ES-I3 (cell line): ENCODE data around the gene REEP6.
A peak's percentile ranks its signal among the peaks of the same experiment; 100 is the strongest.

Source experiments
- H3K36me3 ChIP-seq: 2 replicates; pipeline ENCODE4 v1.6.1; 2013; ENCODE audit warnings: mild to moderate bottlenecking, low read length, control low read depth, moderate library complexity; ENCODE audit not compliant: insufficient read depth
- H3K4me1 ChIP-seq: 2 replicates; pipeline ENCODE4 v1.6.1; 2013; ENCODE audit warnings: mild to moderate bottlenecking, control low read depth, low read length; ENCODE audit not compliant: insufficient read depth
- H3K9ac ChIP-seq: 2 replicates; pipeline ENCODE4 v1.6.1; 2013; ENCODE audit warnings: low read depth, mild to moderate bottlenecking, low read length, moderate library complexity
- H3K9me3 ChIP-seq: 2 replicates; pipeline ENCODE4 v1.6.1; 2013; ENCODE audit warnings: mild to moderate bottlenecking, low read length, moderate library complexity; ENCODE audit not compliant: control insufficient read depth, insufficient read depth

The REEP6 gene

DNA sequence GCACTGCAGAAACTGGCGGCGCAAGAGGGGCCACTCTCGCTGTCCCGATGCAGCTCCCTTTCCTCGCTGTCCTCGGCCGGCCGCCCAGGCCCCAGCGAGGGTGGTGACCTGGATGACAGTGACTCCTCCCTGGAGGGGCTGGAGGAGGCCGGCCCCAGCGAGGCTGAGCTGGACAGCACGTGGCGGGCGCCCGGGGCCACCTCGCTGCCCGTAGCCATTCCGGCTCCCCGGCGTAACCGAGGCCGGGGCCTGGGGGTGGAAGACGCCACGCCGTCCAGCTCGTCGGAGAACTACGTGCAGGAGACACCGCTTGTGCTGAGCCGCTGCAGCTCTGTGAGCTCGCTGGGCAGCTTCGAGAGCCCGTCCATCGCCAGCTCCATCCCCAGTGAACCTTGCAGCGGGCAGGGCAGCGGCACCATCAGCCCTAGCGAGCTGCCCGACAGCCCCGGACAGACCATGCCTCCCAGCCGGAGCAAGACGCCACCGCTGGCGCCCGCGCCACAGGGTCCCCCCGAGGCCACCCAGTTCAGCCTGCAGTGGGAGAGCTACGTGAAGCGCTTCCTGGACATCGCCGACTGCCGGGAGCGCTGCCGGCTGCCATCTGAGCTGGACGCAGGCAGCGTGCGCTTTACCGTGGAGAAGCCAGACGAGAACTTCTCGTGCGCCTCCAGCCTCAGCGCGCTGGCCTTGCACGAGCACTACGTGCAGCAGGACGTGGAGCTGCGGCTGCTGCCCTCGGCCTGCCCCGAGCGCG, 24.3 kb upstream of the REEP6 start:
- Histone ChIP-seq H3K9ac (no peak overlapping the region; the same call in 1 of the 2 replicates), H3K4me1 (no peaks in the 10 kb centered on the region; the same call in 1 of the 2 replicates), H3K9me3 (no peaks in the 10 kb centered on the region), H3K36me3 (no peaks in the 10 kb centered on the region)

DNA sequence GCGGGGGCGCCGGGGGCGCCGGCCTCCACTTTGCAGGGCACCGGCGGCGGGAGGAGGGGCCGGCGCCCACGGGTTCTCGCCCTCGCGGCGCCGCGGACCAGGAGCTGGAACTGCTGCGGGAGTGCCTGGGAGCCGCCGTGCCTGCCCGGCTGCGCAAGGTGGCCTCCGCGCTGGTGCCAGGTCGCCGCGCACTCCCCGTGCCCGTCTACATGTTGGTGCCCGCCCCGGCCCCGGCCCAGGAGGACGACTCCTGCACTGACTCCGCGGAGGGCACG, 23.8 kb upstream of the REEP6 start:
- Histone ChIP-seq H3K4me1 (no peaks in the 10 kb centered on the region; the same call in 1 of the 2 replicates), H3K9me3 (no peaks in the 10 kb centered on the region)

GRCh38 chr19:1467490-1468273, 23.3 kb upstream of the REEP6 start:
- Histone ChIP-seq H3K9ac (no peak overlapping the region), H3K4me1 (no peaks in the 10 kb centered on the region; the same call in 1 of the 2 replicates), H3K36me3 (no peaks in the 10 kb centered on the region), H3K9me3 (no peaks in the 10 kb centered on the region)

More for the DNA sequence above, 23.8 kb upstream of the REEP6 start:
- H3K9ac ChIP-seq = no peak overlapping the region
- no peaks in the 10 kb centered on the region for H3K36me3 ChIP-seq

DNA sequence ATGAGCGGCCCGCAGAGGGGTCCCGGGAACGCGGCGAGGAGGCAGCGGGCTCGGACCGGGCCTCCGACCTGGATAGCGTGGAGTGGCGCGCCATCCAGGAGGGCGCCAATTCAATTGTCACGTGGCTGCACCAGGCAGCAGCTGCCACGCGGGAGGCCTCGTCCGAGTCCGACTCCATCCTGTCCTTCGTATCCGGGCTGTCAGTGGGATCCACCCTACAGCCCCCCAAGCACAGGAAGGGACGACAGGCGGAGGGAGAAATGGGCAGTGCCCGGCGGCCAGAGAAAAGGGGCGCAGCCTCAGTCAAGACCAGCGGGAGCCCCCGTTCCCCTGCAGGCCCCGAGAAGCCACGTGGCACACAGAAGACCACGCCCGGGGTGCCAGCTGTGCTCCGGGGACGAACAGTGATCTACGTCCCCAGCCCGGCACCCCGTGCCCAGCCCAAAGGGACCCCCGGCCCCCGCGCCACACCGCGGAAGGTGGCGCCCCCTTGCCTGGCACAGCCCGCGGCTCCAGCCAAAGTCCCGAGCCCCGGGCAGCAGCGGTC, 22.6 kb upstream of the REEP6 start:
- Histone ChIP-seq H3K9me3 (no peaks in the 10 kb centered on the region), H3K9ac (no peak overlapping the region), H3K36me3 (no peaks in the 10 kb centered on the region), H3K4me1 (no peaks in the 10 kb centered on the region; the same call in 1 of the 2 replicates)

DNA sequence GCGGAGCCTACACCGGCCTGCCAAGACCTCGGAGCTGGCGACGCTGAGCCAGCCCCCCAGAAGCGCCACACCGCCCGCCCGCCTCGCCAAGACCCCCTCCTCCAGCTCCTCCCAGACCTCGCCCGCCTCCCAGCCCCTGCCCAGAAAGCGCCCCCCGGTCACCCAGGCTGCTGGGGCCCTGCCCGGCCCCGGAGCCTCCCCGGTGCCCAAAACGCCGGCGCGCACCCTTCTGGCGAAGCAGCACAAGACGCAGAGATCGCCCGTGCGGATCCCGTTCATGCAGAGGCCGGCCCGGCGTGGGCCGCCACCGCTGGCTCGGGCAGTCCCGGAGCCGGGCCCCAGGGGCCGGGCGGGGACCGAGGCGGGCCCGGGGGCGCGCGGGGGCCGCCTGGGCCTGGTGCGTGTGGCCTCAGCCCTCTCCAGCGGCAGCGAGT, 22.1 kb upstream of the REEP6 start:
- Histone ChIP-seq H3K9me3 (no peaks in the 10 kb centered on the region), H3K9ac (peak overlapping the region; percentile 15; the same call in 1 of the 2 replicates), H3K36me3 (no peaks in the 10 kb centered on the region), H3K4me1 (no peaks in the 10 kb centered on the region; the same call in 1 of the 2 replicates)

DNA sequence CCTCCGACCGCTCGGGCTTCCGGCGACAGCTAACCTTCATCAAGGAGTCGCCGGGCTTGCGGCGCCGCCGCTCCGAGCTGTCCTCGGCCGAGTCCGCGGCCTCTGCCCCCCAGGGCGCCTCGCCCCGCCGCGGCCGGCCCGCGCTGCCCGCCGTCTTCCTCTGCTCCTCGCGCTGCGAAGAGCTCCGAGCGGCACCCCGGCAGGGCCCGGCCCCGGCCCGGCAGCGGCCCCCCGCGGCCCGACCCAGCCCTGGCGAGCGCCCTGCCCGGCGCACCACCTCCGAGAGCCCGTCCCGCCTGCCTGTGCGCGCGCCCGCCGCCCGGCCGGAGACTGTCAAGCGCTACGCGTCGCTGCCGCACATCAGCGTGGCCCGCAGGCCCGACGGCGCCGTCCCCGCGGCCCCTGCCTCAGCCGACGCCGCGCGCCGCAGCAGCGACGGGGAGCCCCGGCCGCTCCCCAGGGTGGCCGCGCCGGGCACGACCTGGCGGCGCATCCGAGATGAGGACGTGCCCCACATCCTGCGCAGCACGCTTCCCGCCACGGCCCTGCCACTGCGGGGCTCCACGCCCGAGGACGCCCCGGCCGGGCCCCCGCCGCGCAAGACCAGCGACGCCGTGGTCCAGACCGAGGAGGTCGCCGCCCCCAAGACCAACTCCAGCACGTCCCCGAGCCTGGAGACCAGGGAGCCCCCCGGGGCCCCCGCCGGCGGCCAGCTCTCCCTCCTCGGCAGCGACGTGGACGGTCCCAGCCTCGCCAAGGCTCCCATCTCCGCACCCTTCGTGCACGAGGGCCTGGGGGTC, 21.5 kb upstream of the REEP6 start:
- H3K4me1 ChIP-seq = no peaks in the 10 kb centered on the region; the same call in 1 of the 2 replicates
- peak overlapping the region; percentile 46 for H3K9ac ChIP-seq
- no peaks in the 10 kb centered on the region for H3K9me3 ChIP-seq
- no peaks in the 10 kb centered on the region for H3K36me3 ChIP-seq

DNA sequence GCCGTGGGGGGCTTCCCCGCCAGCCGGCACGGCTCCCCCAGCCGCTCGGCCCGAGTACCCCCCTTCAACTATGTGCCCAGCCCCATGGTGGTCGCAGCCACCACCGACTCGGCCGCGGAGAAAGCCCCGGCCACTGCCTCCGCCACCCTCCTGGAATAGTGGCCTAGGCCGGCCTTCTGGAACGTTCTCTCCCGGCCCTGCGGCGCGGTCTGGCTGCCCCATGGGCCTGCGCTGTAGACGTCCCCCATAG, 21.0 kb upstream of the REEP6 start:
- no peaks in the 10 kb centered on the region for H3K36me3 ChIP-seq
- no peaks in the 10 kb centered on the region; the same call in 1 of the 2 replicates for H3K4me1 ChIP-seq
- H3K9ac ChIP-seq = peak overlapping the region; percentile 46
- H3K9me3 ChIP-seq = no peaks in the 10 kb centered on the region

- no peaks in the 10 kb centered on the region for H3K9me3 ChIP-seq
- H3K9ac ChIP-seq = peak overlapping the region; percentile 46
- no peaks in the 10 kb centered on the region for H3K36me3 ChIP-seq
- no peaks in the 10 kb centered on the region; the same call in 1 of the 2 replicates for H3K4me1 ChIP-seq
These were observed 20.5 kb upstream of the REEP6 start for GRCh38 chr19:1470305-1471009.

GRCh38 chr19:1471010-1471514, 19.9 kb upstream of the REEP6 start:
- no peaks in the 10 kb centered on the region for H3K36me3 ChIP-seq
- H3K9ac ChIP-seq = peak overlapping the region; percentile 46; the same call in 1 of the 2 replicates
- no peaks in the 10 kb centered on the region; the same call in 1 of the 2 replicates for H3K4me1 ChIP-seq
- no peaks in the 10 kb centered on the region for H3K9me3 ChIP-seq

DNA sequence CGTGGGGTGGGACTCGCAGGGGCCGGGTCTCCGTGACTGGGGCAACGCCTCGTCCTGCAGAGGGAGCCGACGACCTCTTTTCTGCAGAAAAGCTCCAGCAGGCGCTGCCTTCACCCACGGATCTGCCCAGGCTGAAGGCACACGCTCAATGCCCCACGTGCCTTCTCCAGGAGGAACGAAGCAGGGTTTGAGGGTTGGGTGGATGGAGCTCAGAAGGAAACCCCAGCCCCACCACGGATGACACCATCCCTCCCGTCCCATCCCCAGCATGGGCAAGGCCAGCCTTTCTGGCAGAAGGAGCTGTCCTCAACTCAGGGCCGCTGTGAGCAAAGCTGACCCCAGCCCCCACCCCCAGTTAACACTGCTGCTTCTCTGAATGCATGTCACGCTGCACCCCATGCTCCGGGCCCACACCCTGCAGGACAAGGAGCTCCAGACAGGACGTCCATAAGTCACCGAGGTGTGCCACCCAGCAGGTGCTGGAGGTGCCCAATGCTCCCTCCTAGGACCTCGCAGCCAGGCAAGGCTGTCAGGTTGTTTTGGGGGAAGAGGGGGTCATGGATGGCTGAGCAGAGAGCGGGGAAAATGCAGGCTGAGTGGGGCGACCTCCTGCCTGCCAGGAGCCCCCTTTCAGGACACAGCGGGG, 19.3 kb upstream of the REEP6 start:
- H3K9me3 ChIP-seq = no peaks in the 10 kb centered on the region
- no peak overlapping the region; the same call in 1 of the 2 replicates for H3K9ac ChIP-seq
- no peaks in the 10 kb centered on the region for H3K36me3 ChIP-seq
- H3K4me1 ChIP-seq = no peaks in the 10 kb centered on the region; the same call in 1 of the 2 replicates

DNA sequence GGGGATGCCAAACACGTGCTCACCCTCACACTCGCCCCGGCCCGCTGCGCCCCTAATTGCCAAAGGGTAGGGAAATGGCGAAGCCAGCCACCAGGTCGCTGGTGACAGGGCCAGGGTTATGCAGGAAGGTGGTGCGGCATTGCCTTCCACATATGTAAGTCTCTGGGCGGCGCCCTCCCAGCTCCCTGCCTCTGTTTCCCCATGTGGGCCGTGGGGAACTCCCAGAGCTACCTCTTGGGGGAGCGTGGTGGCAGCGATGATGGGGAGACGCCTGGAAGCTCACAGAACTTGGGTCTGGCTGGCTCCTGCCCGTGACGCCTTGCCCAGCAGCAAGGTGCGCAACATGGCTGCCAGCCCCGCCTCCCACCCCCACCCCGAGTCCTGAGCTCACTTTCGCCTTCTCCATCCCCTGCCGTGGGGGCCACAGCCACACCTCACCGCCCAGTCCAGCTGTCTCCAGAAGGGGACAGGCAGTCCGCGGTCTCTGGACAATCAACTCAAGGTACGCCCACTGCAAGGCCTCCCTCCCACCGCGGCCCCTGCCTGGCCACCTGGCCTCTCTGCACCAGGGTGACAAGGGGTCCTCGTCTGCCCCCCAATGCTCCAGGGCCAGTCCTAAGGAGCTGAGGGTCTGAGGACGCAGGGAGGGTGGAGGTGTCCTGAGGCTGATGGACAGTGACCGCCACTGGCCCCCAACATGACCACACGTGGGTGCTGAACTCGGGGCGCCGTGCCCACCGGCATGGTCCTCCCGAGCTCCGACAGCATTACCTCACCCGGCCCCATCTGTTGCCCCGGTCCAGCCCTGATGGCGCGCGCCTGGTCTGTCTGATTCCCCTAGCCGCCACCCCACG, 18.5 kb upstream of the REEP6 start:
- Histone ChIP-seq H3K36me3 (peaks cover 3% of the 10 kb centered on the region), H3K9ac (no peak overlapping the region), H3K4me1 (no peaks in the 10 kb centered on the region; the same call in 1 of the 2 replicates), H3K9me3 (no peaks in the 10 kb centered on the region)

- Histone ChIP-seq H3K9me3 (no peaks in the 10 kb centered on the region), H3K36me3 (peaks cover 4% of the 10 kb centered on the region), H3K9ac (no peak overlapping the region), H3K4me1 (no peaks in the 10 kb centered on the region; the same call in 1 of the 2 replicates)
These were observed 17.7 kb upstream of the REEP6 start for GRCh38 chr19:1473085-1473851.
